T-helper 1 cell treated with Interleukin-12 subunit alpha and Interleukin-12 subunit beta and Interleukin-4 antibody, amounts not matched to agents 30 ng/mL and 1 ng/mL, for 36 hours (primary cell): ENCODE results near the gene CCDC43. TPM values are rescaled to one million over a fixed set of nuclear protein-coding genes. Genes with fewer than 3 reads are reported as not detected.

ENCODE experiments used
- intact Hi-C: fragments of 100-400 bp; cut with micrococcal nuclease; formaldehyde crosslinking; loops from one replicate; pipeline ENCODE4 v1.15.1; 2024
- total RNA-seq: library from RNA; stranded (reverse); gene quantifications from 2 replicates; pipeline ENCODE4 v1.2.3, GENCODE V29; 2022

The CCDC43 gene
- total RNA-seq, 1 donor from 2014 or later = 33.6 TPM

DNA sequence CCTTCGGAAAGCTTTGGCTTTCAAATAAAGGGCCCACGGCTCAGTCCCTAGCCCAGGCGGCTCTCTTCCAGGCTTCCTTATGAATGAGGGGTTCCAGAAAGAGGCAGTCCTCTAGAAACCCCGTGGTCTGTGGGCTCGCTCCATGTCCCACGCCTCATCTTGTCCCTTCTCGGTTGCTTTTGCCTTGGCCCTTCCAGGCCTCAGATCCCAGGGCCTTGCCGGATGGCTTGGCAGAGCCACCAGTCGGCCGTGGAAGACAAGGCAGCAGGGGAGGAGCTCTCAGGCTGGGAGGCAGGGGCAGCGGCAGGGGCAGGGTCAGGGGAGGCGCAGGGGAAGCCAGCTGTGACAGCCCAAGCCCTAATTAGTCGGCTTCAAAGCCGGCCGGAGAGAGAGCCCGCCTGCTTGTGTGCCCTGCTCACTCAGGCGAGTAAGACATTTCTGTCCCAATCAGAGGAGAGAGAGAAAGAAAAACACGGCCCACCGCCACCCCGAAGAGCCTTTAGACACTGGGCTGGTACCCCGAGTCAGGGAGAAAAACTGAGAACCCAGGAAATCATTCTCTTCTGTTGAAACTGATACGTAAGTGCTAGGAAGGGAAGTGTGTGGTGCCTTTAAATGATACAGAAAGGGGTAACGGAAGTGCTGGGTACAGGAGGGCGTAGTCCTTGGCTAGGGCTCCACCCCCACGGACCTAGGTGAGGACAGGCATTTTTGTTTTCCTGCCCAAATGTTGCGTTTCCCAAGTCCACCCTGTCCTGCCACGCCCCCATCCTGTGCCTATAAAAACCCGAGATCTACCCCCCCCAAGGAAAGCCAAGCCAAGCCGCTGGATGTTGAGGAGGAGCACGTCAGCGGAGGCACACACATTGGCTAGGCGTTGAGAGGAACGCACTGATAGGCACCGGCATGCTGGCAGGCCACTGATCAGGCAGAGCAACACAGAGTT, 61.1 kb downstream of the CCDC43 start:
- intact Hi-C loops = no loop called here

DNA sequence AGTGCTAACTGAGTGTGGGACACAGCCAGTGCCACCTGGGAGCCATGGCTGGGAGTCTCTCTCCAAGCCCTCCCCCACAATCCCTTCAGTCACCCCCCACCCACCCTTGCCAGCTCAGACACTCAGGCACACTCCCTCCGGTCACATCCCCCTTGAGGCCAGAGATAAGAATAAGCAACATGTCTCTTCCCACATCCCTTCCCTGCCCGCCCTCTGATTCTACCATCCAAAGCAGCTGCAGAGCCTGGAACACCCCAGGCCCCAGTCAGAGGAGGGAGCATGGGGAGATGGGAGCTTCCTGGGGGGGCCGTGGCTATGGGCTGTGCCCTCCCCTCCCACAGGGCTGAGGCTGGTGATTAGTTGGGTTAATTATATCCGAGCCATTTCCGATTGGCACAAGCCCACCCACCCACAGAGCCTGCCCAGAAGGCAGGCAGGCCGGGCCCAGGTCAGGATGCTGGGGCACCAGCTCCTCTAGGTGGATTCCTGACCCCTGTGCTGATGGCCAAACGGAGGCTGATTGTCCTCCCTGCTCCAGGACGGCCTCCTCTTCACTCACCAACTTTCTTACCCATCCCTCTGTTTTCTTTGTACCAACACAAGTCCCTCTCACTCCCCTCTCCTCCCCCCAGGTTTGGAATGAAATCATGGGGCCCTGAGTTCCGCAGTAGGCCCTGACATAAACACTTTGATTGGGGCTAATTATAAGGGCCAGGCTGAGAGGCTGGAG, 61.9 kb downstream of the CCDC43 start:
- intact Hi-C loops = no loop called here

Other genes with a start within 250 kb of the CCDC43 start
- 45.4 and 50.8 TPM in 2 replicates for gene GPATCH8, start 186.4 kb downstream of the CCDC43 start, total RNA-seq
- gene FZD2, start 132.3 kb downstream of the CCDC43 start, total RNA-seq = 0.12 TPM in 1 of 2 replicates, not detected in the other
- 0.07 and 0.44 TPM in 2 replicates for gene MEIOC, start 33.3 kb downstream of the CCDC43 start, total RNA-seq
- gene DBF4B, start 18.9 kb upstream of the CCDC43 start, total RNA-seq = 20.0 and 20.5 TPM in 2 replicates
- 0.32 TPM in 2 replicates for gene ADAM11, start 69.2 kb upstream of the CCDC43 start, total RNA-seq
- gene GJC1, start 140.5 kb upstream of the CCDC43 start, total RNA-seq = 1.3 and 1.4 TPM in 2 replicates
- not detected in 2 replicates for gene HIGD1B, start 158.1 kb upstream of the CCDC43 start, total RNA-seq
- 165 and 169 TPM in 2 replicates for gene EFTUD2, start 209.7 kb upstream of the CCDC43 start, total RNA-seq
- gene GFAP, start 225.7 kb upstream of the CCDC43 start, total RNA-seq = not detected in 2 replicates